ENCODE data around the gene FAM81B. TPM values are rescaled to one million over a fixed set of nuclear protein-coding genes. Genes with fewer than 3 reads are reported as not detected.

The FAM81B gene
- total RNA-seq, 6 experiments from 2014 or later, result not detected

GRCh38 chr5:95454536-95454935, 63.4 kb downstream of the FAM81B start:
- H3K36me3 ChIP-seq, result peaks cover 0 to 4% (median 0%) of the 10 kb centered on the region in 4 donors
- no peak for DNase-seq
- 80% methylated on average over 2 of the region's 2 CpGs for WGBS (ENCODE audit: insufficient coverage, low coverage, low lambda C conversion rate, missing lambda C conversion rate)
- no peaks in the 10 kb centered on the region for H3K9me3 ChIP-seq
- H3K4me3 ChIP-seq, result no peak overlapping the region
- H3K27ac ChIP-seq, result no peak overlapping the region
- TF ChIP-seq, protein P1, sequence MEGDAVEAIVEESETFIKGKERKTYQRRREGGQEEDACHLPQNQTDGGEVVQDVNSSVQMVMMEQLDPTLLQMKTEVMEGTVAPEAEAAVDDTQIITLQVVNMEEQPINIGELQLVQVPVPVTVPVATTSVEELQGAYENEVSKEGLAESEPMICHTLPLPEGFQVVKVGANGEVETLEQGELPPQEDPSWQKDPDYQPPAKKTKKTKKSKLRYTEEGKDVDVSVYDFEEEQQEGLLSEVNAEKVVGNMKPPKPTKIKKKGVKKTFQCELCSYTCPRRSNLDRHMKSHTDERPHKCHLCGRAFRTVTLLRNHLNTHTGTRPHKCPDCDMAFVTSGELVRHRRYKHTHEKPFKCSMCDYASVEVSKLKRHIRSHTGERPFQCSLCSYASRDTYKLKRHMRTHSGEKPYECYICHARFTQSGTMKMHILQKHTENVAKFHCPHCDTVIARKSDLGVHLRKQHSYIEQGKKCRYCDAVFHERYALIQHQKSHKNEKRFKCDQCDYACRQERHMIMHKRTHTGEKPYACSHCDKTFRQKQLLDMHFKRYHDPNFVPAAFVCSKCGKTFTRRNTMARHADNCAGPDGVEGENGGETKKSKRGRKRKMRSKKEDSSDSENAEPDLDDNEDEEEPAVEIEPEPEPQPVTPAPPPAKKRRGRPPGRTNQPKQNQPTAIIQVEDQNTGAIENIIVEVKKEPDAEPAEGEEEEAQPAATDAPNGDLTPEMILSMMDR (IDR thresholded peaks at IDR 0.05), result no peak
- TF ChIP-seq POLR2A (IDR thresholded peaks at IDR 0.05), result no peak
- intact Hi-C loops (cut with DNase I), result no loop called here
- no peaks in the 10 kb centered on the region for H3K4me1 ChIP-seq
- H3K27me3 ChIP-seq, result no peaks in the 10 kb centered on the region
- no peak for ATAC-seq

DNA sequence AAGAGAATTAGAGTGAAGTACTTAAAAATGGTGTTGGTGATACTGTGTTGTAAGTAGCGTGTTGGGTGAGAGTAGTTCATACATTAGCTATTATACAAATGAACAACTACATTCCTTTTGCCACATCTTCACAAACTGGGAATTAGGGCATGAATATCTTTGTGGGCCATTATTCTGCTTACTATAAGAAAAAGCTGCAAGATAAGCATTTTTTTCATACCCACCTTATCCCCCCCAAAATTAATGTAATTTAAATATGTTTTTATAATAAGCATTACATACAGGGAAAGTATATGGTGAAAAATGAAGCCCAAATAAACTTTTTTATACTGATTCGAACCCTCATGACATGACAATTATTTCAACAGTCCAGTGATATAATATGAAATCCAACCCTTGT, 69.5 kb downstream of the FAM81B start:
- ATAC-seq, result no peak
- no peaks in the 10 kb centered on the region for H3K27me3 ChIP-seq
- DNase-seq, result no peak
- H3K9me3 ChIP-seq, result no peaks in the 10 kb centered on the region
- H3K27ac ChIP-seq, result no peak overlapping the region
- intact Hi-C loops (cut with DNase I), result no loop called here
- WGBS (ENCODE audit: insufficient coverage, low coverage, low lambda C conversion rate, missing lambda C conversion rate), result 69% methylated on average over 2 of the region's 2 CpGs
- no peak overlapping the region for H3K4me3 ChIP-seq
- peaks cover 0 to 9% (median 0%) of the 10 kb centered on the region in 4 donors for H3K4me1 ChIP-seq
- peaks cover 0 to 15% (median 8%) of the 10 kb centered on the region in 4 donors for H3K36me3 ChIP-seq
- TF ChIP-seq, protein P1 (IDR thresholded peaks at IDR 0.05), result no peak

- H3K27ac ChIP-seq, result no peak overlapping the region
- no peaks in the 10 kb centered on the region for H3K27me3 ChIP-seq
- WGBS (ENCODE audit: insufficient coverage, low coverage, low lambda C conversion rate, missing lambda C conversion rate), result 100% methylated on average over 1 of the region's 1 CpG
- no peak for DNase-seq
- peaks cover 0 to 38% (median 3%) of the 10 kb centered on the region in 4 donors for H3K36me3 ChIP-seq
- H3K9me3 ChIP-seq, result no peaks in the 10 kb centered on the region
- intact Hi-C loops (cut with DNase I), result no loop called here
- H3K4me1 ChIP-seq, result no peaks in the 10 kb centered on the region
- no peak overlapping the region for H3K4me3 ChIP-seq
- no peak for ATAC-seq
- TF ChIP-seq POLR2A (IDR thresholded peaks at IDR 0.05), result no peak
- TF ChIP-seq, protein P1 (IDR thresholded peaks at IDR 0.05), result no peak
Measured at GRCh38 chr5:95471487-95471886, 80.3 kb downstream of the FAM81B start.

DNA sequence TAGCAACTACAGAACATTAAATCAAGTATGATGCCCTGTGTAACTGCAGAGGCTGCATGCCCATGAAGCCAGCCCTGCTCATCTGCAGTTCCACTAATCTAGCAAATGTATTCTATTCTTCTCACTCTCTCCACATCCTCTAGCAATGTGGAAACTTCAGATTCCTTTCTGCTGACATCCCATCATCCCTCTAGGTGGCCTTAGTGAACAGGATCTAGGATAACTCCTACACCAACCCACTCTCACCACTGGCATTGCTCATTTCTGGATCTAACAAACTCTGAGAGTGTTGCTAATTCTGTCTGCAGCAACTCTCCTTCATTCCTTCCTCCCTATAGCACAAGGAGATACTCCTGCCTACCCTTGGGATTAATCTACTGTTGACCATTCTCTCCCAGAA, 80.8 kb downstream of the FAM81B start:
- no peak overlapping the region for H3K4me3 ChIP-seq
- H3K9me3 ChIP-seq, result no peaks in the 10 kb centered on the region
- TF ChIP-seq, protein P1 (IDR thresholded peaks at IDR 0.05), result no peak
- ATAC-seq (no peak), DNase-seq (no peak)
- no peak overlapping the region for H3K27ac ChIP-seq
- H3K4me1 ChIP-seq, result no peaks in the 10 kb centered on the region
- H3K36me3 ChIP-seq, result peaks cover 0 to 35% (median 2%) of the 10 kb centered on the region in 4 donors
- no peaks in the 10 kb centered on the region for H3K27me3 ChIP-seq
- intact Hi-C loops (cut with DNase I), result no loop called here

DNA sequence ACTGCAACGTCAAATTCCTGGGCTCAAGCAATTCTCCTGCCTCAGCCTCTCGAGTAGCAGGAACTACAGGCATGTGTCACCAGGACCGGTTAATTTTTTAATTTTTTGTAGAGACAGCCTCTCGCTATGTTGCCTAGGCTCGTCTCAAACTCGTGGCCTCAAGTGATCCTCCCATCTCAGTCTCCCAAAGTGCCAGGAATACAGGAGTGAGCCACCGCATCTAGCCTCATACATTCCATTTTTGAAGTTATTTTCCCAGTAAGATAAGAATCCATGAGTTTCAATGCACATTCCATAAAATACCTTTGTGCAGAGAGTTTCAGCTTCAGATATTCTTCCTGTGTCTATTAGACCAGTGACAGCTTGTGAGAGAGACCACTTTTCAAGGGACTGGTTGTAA, 93.3 kb downstream of the FAM81B start:
- peaks cover 0 to 35% (median 13%) of the 10 kb centered on the region in 4 donors for H3K36me3 ChIP-seq
- no peaks in the 10 kb centered on the region for H3K9me3 ChIP-seq
- DNase-seq (no peak), ATAC-seq (no peak)
- H3K27me3 ChIP-seq, result no peaks in the 10 kb centered on the region
- TF ChIP-seq, protein P1 (IDR thresholded peaks at IDR 0.05), result no peak
- TF ChIP-seq POLR2A (IDR thresholded peaks at IDR 0.05), result no peak
- no peaks in the 10 kb centered on the region for H3K4me1 ChIP-seq
- H3K27ac ChIP-seq, result no peak overlapping the region
- WGBS (ENCODE audit: insufficient coverage, low coverage, low lambda C conversion rate, missing lambda C conversion rate), result 97% methylated on average over 7 of the region's 7 CpGs
- intact Hi-C loops (cut with DNase I), result no loop called here
- H3K4me3 ChIP-seq, result no peak overlapping the region

All from right lobe of liver (tissue), 6 donors.